CD14-positive monocyte (primary cell): ENCODE measurements around the gene ANKRD55. TPM values are rescaled to one million over a fixed set of nuclear protein-coding genes. Genes with fewer than 3 reads are reported as not detected.
"Not testable (repeated sequence)": the region's sequence is repeated elsewhere in the genome, so short reads cannot be mapped to it uniquely, and the experiment has no call there.

Experiments used
- DNase-seq, 3 donors: peaks; one replicate each; pipeline ENCODE4 v3.0.0-alpha.2; 2011 to 2022
- H2AFZ ChIP-seq: 2 replicates; pipeline ENCODE4 v1.6.0; 2012; ENCODE audit warnings: mild to moderate bottlenecking, low read depth, low read length, inconsistent platforms; ENCODE audit not compliant: insufficient read depth, poor library complexity, severe bottlenecking
- H3K27ac ChIP-seq, 2 donors: 1 replicate in 1 of 2; 2 replicates in 1 of 2; pipeline ENCODE4 v1.5.1; 2012 to 2013; ENCODE audit warnings: low read length in 2 of 2, control low read depth in 1 of 2, inconsistent platforms in 1 of 2, low read depth in 1 of 2, mild to moderate bottlenecking in 1 of 2
- H3K27me3 ChIP-seq, 2 donors: one replicate each; pipeline versions ENCODE4 v1.6.0 to v1.6.1; 2011 to 2013; ENCODE audit warnings: low read length in 2 of 2; ENCODE audit not compliant: control insufficient read depth in 2 of 2, insufficient read depth in 2 of 2
- H3K36me3 ChIP-seq, 2 donors: replicated peaks in 1 of 2; 1 replicate in 1 of 2; 2 replicates in 1 of 2; pipeline versions ENCODE4 v1.5.1 to v1.6.1; 2012 to 2013; ENCODE audit warnings: low read length in 2 of 2, control low read depth in 1 of 2, inconsistent platforms in 1 of 2, mild to moderate bottlenecking in 1 of 2; ENCODE audit not compliant: insufficient read depth in 2 of 2, control insufficient read depth in 1 of 2
- H3K4me1 ChIP-seq, 2 donors: 1 replicate in 1 of 2; 2 replicates in 1 of 2; pipeline versions ENCODE4 v1.5.1 to v1.6.1; 2012 to 2013; ENCODE audit warnings: low read length in 2 of 2, control low read depth in 1 of 2, inconsistent platforms in 1 of 2, mild to moderate bottlenecking in 1 of 2, moderate library complexity in 1 of 2; ENCODE audit not compliant: insufficient read depth in 2 of 2, control insufficient read depth in 1 of 2
- H3K4me2 ChIP-seq: replicated peaks from 2 replicates; pipeline ENCODE3; 2012; ENCODE audit warnings: low read length, moderate library complexity, mild to moderate bottlenecking; ENCODE audit not compliant: poor library complexity, severe bottlenecking; ENCODE audit errors: extremely low read depth
- H3K4me3 ChIP-seq, 3 experiments: fragments of 200-600 bp in 1 of 3; sonication (generic) in 1 of 3; replicated peaks in 1 of 3; 1 replicate in 2 of 3; 2 replicates in 1 of 3; pipeline ENCODE4 v1.5.1; 2011 to 2013; ENCODE audit warnings: low read length in 3 of 3, mild to moderate bottlenecking in 3 of 3, control low read depth in 2 of 3, low read depth in 2 of 3, inconsistent platforms in 1 of 3, moderate library complexity in 1 of 3
- H3K79me2 ChIP-seq: 2 replicates; pipeline ENCODE4 v1.6.0; 2012; ENCODE audit warnings: mild to moderate bottlenecking, control low read depth, inconsistent platforms, low read length, moderate library complexity; ENCODE audit not compliant: insufficient read depth
- H3K9ac ChIP-seq: 2 replicates; pipeline ENCODE4 v1.6.0; 2017; ENCODE audit warnings: low read length, mild to moderate bottlenecking; ENCODE audit not compliant: insufficient read depth, poor library complexity, severe bottlenecking
- H3K9me3 ChIP-seq, 2 donors: replicated peaks in 1 of 2; 1 replicate in 1 of 2; 2 replicates in 1 of 2; pipeline versions ENCODE4 v1.5.1 to v1.6.1; 2012 to 2013; ENCODE audit warnings: low read length in 2 of 2, control low read depth in 1 of 2; ENCODE audit not compliant: control insufficient read depth in 1 of 2, insufficient read depth in 1 of 2
- H4K20me1 ChIP-seq: 2 replicates; pipeline ENCODE4 v1.6.0; 2012; ENCODE audit warnings: mild to moderate bottlenecking, low read length, control low read depth, moderate library complexity; ENCODE audit not compliant: insufficient read depth
- H3K27ac Mint-ChIP-seq, 7 donors: one replicate each; pipeline ENCODE4 v1.8.0; 2020; ENCODE audit warnings: mild to moderate bottlenecking in 7 of 7, mixed read lengths in 7 of 7, moderate library complexity in 6 of 7, inconsistent platforms in 2 of 7
- H3K27me3 Mint-ChIP-seq, 3 donors: one replicate each; pipeline ENCODE4 v1.8.0; 2021 to 2022; ENCODE audit warnings: low read depth in 3 of 3, mild to moderate bottlenecking in 3 of 3, mixed read lengths in 3 of 3, moderate library complexity in 3 of 3, inconsistent platforms in 1 of 3
- H3K36me3 Mint-ChIP-seq, 2 donors: one replicate each; pipeline ENCODE4 v1.8.0; 2020; ENCODE audit warnings: mixed read lengths in 2 of 2, inconsistent platforms in 1 of 2, mild to moderate bottlenecking in 1 of 2
- H3K4me1 Mint-ChIP-seq: one replicate; pipeline ENCODE4 v1.8.0; 2020; ENCODE audit warnings: mild to moderate bottlenecking, mixed read lengths
- H3K4me3 Mint-ChIP-seq, 2 donors: one replicate each; pipeline ENCODE4 v1.8.0; 2020; ENCODE audit warnings: mild to moderate bottlenecking in 2 of 2, mixed read lengths in 2 of 2, moderate library complexity in 1 of 2
- H3K9me3 Mint-ChIP-seq, 7 donors: one replicate each; pipeline ENCODE4 v1.8.0; 2020 to 2022; ENCODE audit warnings: mixed read lengths in 7 of 7, mild to moderate bottlenecking in 6 of 7, moderate library complexity in 6 of 7, inconsistent platforms in 2 of 7
- CTCF ChIP-seq: fragments of 200-600 bp; IDR thresholded peaks from one replicate; pipeline ENCODE4 v1.8.0; 2022; ENCODE audit warnings: antibody characterized with exemption, mild to moderate bottlenecking
- WGBS: methylation state at CpG from one replicate; pipeline ENCODE4 v1.1.5; 2013; ENCODE audit warnings: missing lambda C conversion rate; ENCODE audit not compliant: insufficient coverage; 5-methylcytosine and 5-hydroxymethylcytosine counted together
- intact Hi-C, 2 donors: fragments of 100-400 bp; cut with micrococcal nuclease; formaldehyde crosslinking; loops; one replicate each; pipeline versions ENCODE4 v1.15.0 to v1.15.1; 2023
- polyA plus RNA-seq, 3 donors: library from polyadenylated mRNA; depleted of rRNA in 1 of 3; unstranded in 2 of 3; stranded (reverse) in 1 of 3; fragments of 300-500 nt in 2 of 3; fragments of >200 nt in 1 of 3; fragmentation: Illumina TruSeq in 2 of 3; gene quantifications; 1 replicate in 2 of 3; 2 replicates in 1 of 3; pipeline ENCODE4 v1.2.3, GENCODE V29; 2012 to 2021

Gene ANKRD55
- polyA plus RNA-seq, 3 donors, result 0.20 to 0.55 (median 0.28) TPM

GRCh38 chr5:56227691-56228090 is 5.4 kb downstream of the ANKRD55 start:
- Histone ChIP-seq H3K79me2 (no peaks in the 10 kb centered on the region), H3K9ac (no peak overlapping the region), H3K27ac (no peak overlapping the region), H3K4me3 (no peak overlapping the region), H3K4me2 (no peak overlapping the region), H3K4me1 (no peaks in the 10 kb centered on the region), H3K36me3 (no peaks in the 10 kb centered on the region), H4K20me1 (no peaks in the 10 kb centered on the region), H3K27me3 (no peaks in the 10 kb centered on the region), H2AFZ (no peak overlapping the region), H3K9me3 (no peaks in the 10 kb centered on the region)
- no peak for TF ChIP-seq CTCF
- intact Hi-C loops, result no loop called here
- H3K9me3 Mint-ChIP-seq, result peaks cover 0 to 12% (median 3%) of the 10 kb centered on the region in 7 donors
- no peak for DNase-seq
- H3K27me3 Mint-ChIP-seq, result peaks cover 2 to 5% (median 3%) of the 10 kb centered on the region in 3 donors
- no peaks in the 10 kb centered on the region for H3K4me1 Mint-ChIP-seq
- 79% methylated on average over 4 of the region's 5 CpGs for WGBS
- no peak overlapping the region for H3K27ac Mint-ChIP-seq
- no peak overlapping the region for H3K4me3 Mint-ChIP-seq
- no peaks in the 10 kb centered on the region for H3K36me3 Mint-ChIP-seq

GRCh38 chr5:56223298-56223697 is 9.8 kb downstream of the ANKRD55 start:
- DNase-seq, H3K27me3 Mint-ChIP-seq, H3K27ac Mint-ChIP-seq, H3K36me3 Mint-ChIP-seq, H2AFZ ChIP-seq, intact Hi-C loops, H3K4me1 ChIP-seq, H3K9ac ChIP-seq, H3K4me1 Mint-ChIP-seq, H3K4me3 Mint-ChIP-seq, H3K27me3 ChIP-seq, H3K27ac ChIP-seq, H3K79me2 ChIP-seq, H3K4me3 ChIP-seq, H3K4me2 ChIP-seq, H4K20me1 ChIP-seq, H3K36me3 ChIP-seq: not testable (repeated sequence)
- H3K9me3 ChIP-seq, result peaks cover 6 to 15% of the 10 kb centered on the region in 2 donors
- H3K9me3 Mint-ChIP-seq, result peaks cover 9 to 30% (median 17%) of the 10 kb centered on the region in 7 donors

GRCh38 chr5:56221601-56222000 is 11.5 kb downstream of the ANKRD55 start:
- intact Hi-C loops, H3K79me2 ChIP-seq, H3K4me3 ChIP-seq, H3K27me3 ChIP-seq, H3K4me3 Mint-ChIP-seq, H2AFZ ChIP-seq, H3K4me1 Mint-ChIP-seq, H3K9ac ChIP-seq, H4K20me1 ChIP-seq, H3K27ac ChIP-seq, H3K27ac Mint-ChIP-seq, DNase-seq, H3K36me3 ChIP-seq, H3K4me1 ChIP-seq, H3K4me2 ChIP-seq, H3K27me3 Mint-ChIP-seq, H3K36me3 Mint-ChIP-seq: not testable (repeated sequence)
- peaks cover 14 to 39% (median 17%) of the 10 kb centered on the region in 7 donors for H3K9me3 Mint-ChIP-seq
- peaks cover 14 to 15% of the 10 kb centered on the region in 2 donors for H3K9me3 ChIP-seq
- 90% methylated on average over 4 of the region's 6 CpGs for WGBS
